IMR-90 (cell line): Measurements from ENCODE around the gene VAV1. TPM values are rescaled to one million over a fixed set of nuclear protein-coding genes. Genes with fewer than 3 reads are reported as not detected.

Experiments used
- ATAC-seq: fragments of 200-7000 bp; cut with Tn5 transposase; 2 replicates; pipeline ENCODE4 v1.9.1; 2020; ENCODE audit warnings: low read depth, mild to moderate bottlenecking, moderate library complexity
- BruUV-seq: library from RNA; stranded (reverse); fragments of 400-500 nt; replicated peaks from 2 replicates; lab custom pipeline; 2021; lab: Mats Ljungman, UMichigan
- CTCF ChIA-PET: fragments of 300-600 bp; formaldehyde crosslinking; extraction: SDS; loops from one replicate; lab custom pipeline; 2021; ENCODE audit warnings: antibody characterized with exemption; lab: Yijun Ruan, JAX
- POLR2A ChIA-PET: fragments of 300-600 bp; sonication (Branson Sonifier 250); formaldehyde crosslinking; loops from one replicate; lab custom pipeline; 2022; ENCODE audit warnings: antibody characterized with exemption; ENCODE audit not compliant: unreplicated experiment; lab: Charles Lee
- DNase-seq: peaks from one replicate; pipeline ENCODE4 v3.0.0; 2013
- H2AFZ ChIP-seq: replicated peaks from 2 replicates; pipeline ENCODE3; 2013; ENCODE audit warnings: low read length, mild to moderate bottlenecking; ENCODE audit not compliant: poor library complexity
- H2AK5ac ChIP-seq: 2 replicates; pipeline ENCODE4 v1.6.1; 2013; ENCODE audit warnings: low read depth, low read length, inconsistent platforms
- H2AK9ac ChIP-seq: replicated peaks from 2 replicates; pipeline ENCODE3; 2013; ENCODE audit warnings: mild to moderate bottlenecking, low read depth, low read length, moderate library complexity; ENCODE audit not compliant: poor library complexity
- H2BK120ac ChIP-seq: 2 replicates; pipeline ENCODE4 v1.6.1; 2013; ENCODE audit warnings: low read depth, low read length, inconsistent platforms
- H2BK15ac ChIP-seq: 3 replicates; pipeline ENCODE4 v1.6.1; 2013; ENCODE audit warnings: low read depth, low read length, inconsistent platforms
- H2BK20ac ChIP-seq: 2 replicates; pipeline ENCODE4 v1.6.1; 2013; ENCODE audit warnings: low read depth, mild to moderate bottlenecking, inconsistent platforms, low read length, moderate library complexity
- H2BK5ac ChIP-seq: 2 replicates; pipeline ENCODE4 v1.6.1; 2013; ENCODE audit warnings: mild to moderate bottlenecking, low read depth, low read length, inconsistent platforms; ENCODE audit not compliant: poor library complexity, severe bottlenecking
- H3K14ac ChIP-seq: replicated peaks from 2 replicates; pipeline ENCODE4 v1.6.1; 2013; ENCODE audit warnings: low read depth, low read length, inconsistent platforms
- H3K18ac ChIP-seq: 2 replicates; pipeline ENCODE4 v1.6.1; 2013; ENCODE audit warnings: low read depth, low read length, control low read depth
- H3K23ac ChIP-seq: 2 replicates; pipeline ENCODE4 v1.6.1; 2013; ENCODE audit warnings: low read depth, low read length, inconsistent platforms
- H3K27ac ChIP-seq: 2 replicates; pipeline ENCODE4 v1.5.1; 2013; ENCODE audit warnings: mild to moderate bottlenecking, control low read depth, low read length; ENCODE audit not compliant: insufficient read depth
- H3K27me3 ChIP-seq: 2 replicates; pipeline ENCODE4 v1.6.1; 2013; ENCODE audit warnings: low read length; ENCODE audit not compliant: control insufficient read depth, insufficient read depth
- H3K36me3 ChIP-seq: 2 replicates; pipeline ENCODE4 v1.6.1; 2013; ENCODE audit warnings: low read length, mixed read lengths; ENCODE audit not compliant: control insufficient read depth, insufficient read depth
- H3K4ac ChIP-seq: 2 replicates; pipeline ENCODE4 v1.6.1; 2013; ENCODE audit warnings: low read depth, low read length, inconsistent platforms
- H3K4me1 ChIP-seq: 2 replicates; pipeline ENCODE4 v1.6.1; 2013; ENCODE audit warnings: low read length, mixed read lengths; ENCODE audit not compliant: control insufficient read depth, insufficient read depth
- H3K4me2 ChIP-seq: 2 replicates; pipeline ENCODE4 v1.6.1; 2013; ENCODE audit warnings: low read depth, mild to moderate bottlenecking, control low read depth, low read length, moderate library complexity
- H3K4me3 ChIP-seq: 2 replicates; pipeline ENCODE4 v1.5.1; 2013; ENCODE audit warnings: low read depth, mild to moderate bottlenecking, control low read depth, low read length, moderate library complexity; ENCODE audit not compliant: insufficient read depth
- H3K56ac ChIP-seq: 2 replicates; pipeline ENCODE4 v1.6.1; 2013; ENCODE audit warnings: low read length, inconsistent platforms; ENCODE audit not compliant: insufficient read depth; ENCODE audit errors: extremely low read depth
- H3K79me1 ChIP-seq, 2 experiments: 2 replicates each; pipeline ENCODE4 v1.6.1; 2013; ENCODE audit warnings: low read length in 2 of 2, inconsistent platforms in 1 of 2, low read depth in 1 of 2
- H3K9ac ChIP-seq: 2 replicates; pipeline ENCODE4 v1.6.1; 2013; ENCODE audit warnings: low read depth, low read length, control low read depth
- H3K9me1 ChIP-seq: 2 replicates; pipeline ENCODE4 v1.6.1; 2013; ENCODE audit warnings: low read length, inconsistent platforms; ENCODE audit not compliant: insufficient read depth
- H3K9me3 ChIP-seq: 2 replicates; pipeline ENCODE4 v1.6.1; 2013; ENCODE audit warnings: low read length; ENCODE audit not compliant: control insufficient read depth, insufficient read depth
- H4K20me1 ChIP-seq: 2 replicates; pipeline ENCODE4 v1.6.1; 2013; ENCODE audit warnings: low read length, inconsistent platforms; ENCODE audit not compliant: insufficient read depth
- H4K5ac ChIP-seq: 2 replicates; pipeline ENCODE4 v1.6.1; 2013; ENCODE audit warnings: mild to moderate bottlenecking, low read depth, low read length, control low read depth
- H4K8ac ChIP-seq, 2 experiments: 2 replicates each; pipeline ENCODE4 v1.6.1; 2013; ENCODE audit warnings: low read depth in 2 of 2, low read length in 2 of 2, control low read depth in 1 of 2, inconsistent platforms in 1 of 2
- H4K91ac ChIP-seq: 2 replicates; pipeline ENCODE4 v1.6.1; 2013; ENCODE audit warnings: low read depth, low read length, inconsistent platforms; ENCODE audit not compliant: insufficient read depth
- CEBPB ChIP-seq: IDR thresholded peaks from 2 replicates; pipeline ENCODE4 v1.6.1; 2012; ENCODE audit warnings: low read depth, low read length, improper control_type of control experiment
- WGBS, 2 experiments: methylation state at CpG; one replicate each; pipeline versions ENCODE4 v1.1.5 to v1.1.7; 2013; ENCODE audit warnings: missing lambda C conversion rate in 2 of 2; ENCODE audit not compliant: insufficient read length in 1 of 2; ENCODE audit errors: extremely low coverage in 2 of 2; 5-methylcytosine and 5-hydroxymethylcytosine counted together
- dilution Hi-C: fragments of 300-500 bp; cut with HindIII; formaldehyde crosslinking; loops from one replicate; pipeline ENCODE4 v1.14.3; 2018; ENCODE audit warnings: low sequenced_read_pairs; ENCODE audit not compliant: unreplicated experiment
- in situ Hi-C: fragments of 300-500 bp; cut with MboI; formaldehyde crosslinking; loops from 3 replicates; pipeline ENCODE4 v1.14.3; 2019; ENCODE audit warnings: low sequenced_read_pairs, inconsistent platforms, mixed read lengths
- intact Hi-C: fragments of 100-400 bp; cut with micrococcal nuclease; formaldehyde crosslinking; loops from 2 replicates; pipeline ENCODE4 v1.10.0; 2022
- polyA plus RNA-seq, 3 experiments: library from polyadenylated mRNA; depleted of rRNA; stranded (reverse); fragments of >200 nt; gene quantifications; 2 replicates each; pipeline ENCODE4 v1.2.3, GENCODE V29; 2012; ENCODE audit warnings: low replicate concordance in 1 of 3
- total RNA-seq: library from RNA; depleted of rRNA; stranded (reverse); fragments of >200 nt; gene quantifications from 2 replicates; pipeline ENCODE4 v1.2.3, GENCODE V29; 2012

The VAV1 gene
- total and polyA plus RNA-seq, 2 of the 4 experiments (the other 2 are of a cell fraction), result not detected

DNA sequence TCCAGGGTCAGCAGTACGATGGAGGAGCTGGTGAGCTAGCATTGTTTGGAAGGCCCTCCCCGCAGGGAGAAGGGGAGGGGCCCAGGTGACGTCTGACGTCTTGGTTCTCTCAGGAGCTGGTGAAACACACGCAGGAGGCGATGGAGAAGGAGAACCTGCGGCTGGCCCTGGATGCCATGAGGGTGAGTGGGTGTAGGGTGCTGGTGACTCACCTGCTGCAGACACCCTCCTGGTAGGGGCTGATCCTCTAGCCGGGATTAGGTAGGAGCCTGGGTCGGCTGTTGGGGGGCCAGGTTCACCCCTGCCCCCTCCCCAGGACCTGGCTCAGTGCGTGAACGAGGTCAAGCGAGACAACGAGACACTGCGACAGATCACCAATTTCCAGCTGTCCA is 55.8 kb downstream of the VAV1 start:
- CTCF ChIA-PET, result no interaction called here
- no peak overlapping the region for H2AK9ac ChIP-seq
- H4K91ac ChIP-seq, result no peak overlapping the region
- no peak overlapping the region for H3K4me2 ChIP-seq
- intact Hi-C loops, result no loop called here
- no peak overlapping the region for H3K4me3 ChIP-seq
- H4K8ac ChIP-seq, result no peak overlapping the region
- no peak overlapping the region for H3K56ac ChIP-seq
- no peaks in the 10 kb centered on the region for H3K9me1 ChIP-seq
- no peak overlapping the region for H2BK5ac ChIP-seq
- no peaks in the 10 kb centered on the region for H3K36me3 ChIP-seq
- H3K4ac ChIP-seq, result no peak overlapping the region
- H3K14ac ChIP-seq, result no peak overlapping the region
- peak overlapping the region; percentile 32 for H2AFZ ChIP-seq
- H3K9me3 ChIP-seq, result peaks cover 23% of the 10 kb centered on the region
- ATAC-seq, result no peak
- H2BK120ac ChIP-seq, result no peak overlapping the region
- no peak overlapping the region for H3K23ac ChIP-seq
- no peak overlapping the region for H2BK15ac ChIP-seq
- in situ Hi-C loops, result no loop called here
- no peak overlapping the region for H4K5ac ChIP-seq
- H3K4me1 ChIP-seq, result no peaks in the 10 kb centered on the region
- H3K27ac ChIP-seq, result no peak overlapping the region
- POLR2A ChIA-PET, result no interaction called here
- dilution Hi-C loops, result no loop called here
- no CpG with 5 or more reads among the region's 14 CpGs for WGBS, 2 experiments
- H3K18ac ChIP-seq, result no peak overlapping the region
- no peak overlapping the region for H3K9ac ChIP-seq
- no peak for TF ChIP-seq CEBPB
- no peak for DNase-seq
- BruUV-seq, result no TSS peak
- no peak overlapping the region for H2BK20ac ChIP-seq
- H3K79me1 ChIP-seq, result no peaks in the 10 kb centered on the region
- no peaks in the 10 kb centered on the region for H4K20me1 ChIP-seq
- no peak overlapping the region for H2AK5ac ChIP-seq
- H3K27me3 ChIP-seq, result no peaks in the 10 kb centered on the region
